Fibroblast of lung (primary cell): ENCODE data around the gene ADAM23. TPM values are rescaled to one million over a fixed set of nuclear protein-coding genes. Genes with fewer than 3 reads are reported as not detected.

Source experiments
- DNase-seq, 2 donors: peaks; one replicate each; pipeline versions ENCODE4 v3.0.0 to v3.0.0-alpha.2; 2010; ENCODE audit warnings: low read depth in 2 of 2
- H2AFZ ChIP-seq: 2 replicates; pipeline ENCODE4 v1.5.1; 2012; ENCODE audit warnings: low read length, control low read depth, inconsistent platforms
- H3K27ac ChIP-seq: 2 replicates; pipeline ENCODE4 v1.5.1; 2011; ENCODE audit warnings: low read length, control low read depth; ENCODE audit not compliant: insufficient read depth
- H3K27me3 ChIP-seq: 2 replicates; pipeline ENCODE4 v1.5.1; 2011; ENCODE audit warnings: mild to moderate bottlenecking, low read length; ENCODE audit not compliant: control insufficient read depth, insufficient read depth
- H3K36me3 ChIP-seq: 2 replicates; pipeline ENCODE4 v1.5.1; 2011; ENCODE audit warnings: low read length; ENCODE audit not compliant: control insufficient read depth, insufficient read depth
- H3K4me1 ChIP-seq: 2 replicates; pipeline ENCODE4 v1.5.1; 2011; ENCODE audit warnings: low read length; ENCODE audit not compliant: control insufficient read depth, insufficient read depth; ENCODE audit errors: extremely low read depth
- H3K4me2 ChIP-seq: 2 replicates; pipeline ENCODE4 v1.5.1; 2011; ENCODE audit warnings: low read length, control low read depth; ENCODE audit not compliant: insufficient read depth; ENCODE audit errors: extremely low read depth
- H3K4me3 ChIP-seq, 4 experiments: fragments of 200-600 bp in 1 of 4; sonication (generic) in 1 of 4; replicated peaks in 1 of 4; 2 replicates each; pipeline ENCODE4 v1.5.1; 2011 to 2016; ENCODE audit warnings: low read length in 4 of 4, low read depth in 3 of 4, mild to moderate bottlenecking in 3 of 4, control low read depth in 2 of 4, inconsistent platforms in 1 of 4, mixed read lengths in 1 of 4; ENCODE audit not compliant: insufficient read depth in 1 of 4; ENCODE audit errors: control extremely low read depth in 1 of 4
- H3K79me2 ChIP-seq: 2 replicates; pipeline ENCODE4 v1.5.1; 2012; ENCODE audit warnings: mild to moderate bottlenecking, low read length, inconsistent platforms; ENCODE audit not compliant: control insufficient read depth, insufficient read depth
- H3K9ac ChIP-seq: 2 replicates; pipeline ENCODE4 v1.5.1; 2011; ENCODE audit warnings: mild to moderate bottlenecking, low read length, control low read depth; ENCODE audit not compliant: insufficient read depth
- H3K9me3 ChIP-seq: 2 replicates; pipeline ENCODE4 v1.5.1; 2012; ENCODE audit warnings: low read depth, low read length; ENCODE audit not compliant: control insufficient read depth, insufficient read depth
- H4K20me1 ChIP-seq: 2 replicates; pipeline ENCODE4 v1.5.1; 2011; ENCODE audit warnings: low read length; ENCODE audit not compliant: control insufficient read depth, insufficient read depth; ENCODE audit errors: extremely low read depth
- CTCF ChIP-seq, 2 donors: IDR thresholded peaks in 1 of 2; conservative IDR thresholded peaks in 1 of 2; 1 replicate in 1 of 2; 2 replicates in 1 of 2; pipeline ENCODE4 v1.5.1; 2011 to 2012; ENCODE audit warnings: low read length in 2 of 2, control low read depth in 1 of 2, inconsistent platforms in 1 of 2, low read depth in 1 of 2, mild to moderate bottlenecking in 1 of 2
- EZH2 ChIP-seq: IDR thresholded peaks from 2 replicates; pipeline ENCODE4 v1.5.1; 2012; ENCODE audit warnings: low read length, control low read depth, mild to moderate bottlenecking; ENCODE audit errors: missing control alignments
- polyA plus RNA-seq, 2 donors: library from polyadenylated mRNA; depleted of rRNA in 1 of 2; stranded (reverse) in 1 of 2; unstranded in 1 of 2; fragments of >200 nt; gene quantifications; 2 replicates each; pipeline ENCODE4 v1.2.1, GENCODE V29; 2011 to 2012; ENCODE audit warnings: missing spikeins in 1 of 2
- total RNA-seq: library from RNA; depleted of rRNA; stranded (reverse); fragments of >200 nt; gene quantifications from 2 replicates; pipeline ENCODE4 v1.2.1, GENCODE V29; 2014

ADAM23 gene
- total and polyA plus RNA-seq, 2 donors (not counting 1 experiment from before 2014, with no cell fraction given): 2.3 to 2.7 TPM

- H3K4me2 ChIP-seq: no peak overlapping the region
Measured at GRCh38 chr2:206463685-206464084, 20.4 kb downstream of the ADAM23 start.

GRCh38 chr2:206464597-206464996 is 21.3 kb downstream of the ADAM23 start:
- no peak for DNase-seq
- H3K4me2 ChIP-seq: no peak overlapping the region
- H2AFZ ChIP-seq: no peak overlapping the region
- no peak overlapping the region for H3K4me3 ChIP-seq
- H3K27me3 ChIP-seq: no peaks in the 10 kb centered on the region
- H3K27ac ChIP-seq: no peak overlapping the region
- no peaks in the 10 kb centered on the region for H3K9me3 ChIP-seq
- H4K20me1 ChIP-seq: no peaks in the 10 kb centered on the region
- H3K36me3 ChIP-seq: no peaks in the 10 kb centered on the region
- no peak for TF ChIP-seq CTCF (conservative IDR thresholded peaks at IDR 0.05 in 1 of 2, IDR thresholded peaks at IDR 0.05 in 1 of 2; ENCODE audit: low read depth in 1 of 2, low read length in 2 of 2)
- TF ChIP-seq EZH2: no peak
- no peaks in the 10 kb centered on the region for H3K79me2 ChIP-seq
- no peaks in the 10 kb centered on the region for H3K4me1 ChIP-seq
- H3K9ac ChIP-seq: no peak overlapping the region

More at GRCh38 chr2:206463685-206464084, 20.4 kb downstream of the ADAM23 start:
- no peak for DNase-seq
- no peak for TF ChIP-seq EZH2
- TF ChIP-seq CTCF (conservative IDR thresholded peaks at IDR 0.05 in 1 of 2, IDR thresholded peaks at IDR 0.05 in 1 of 2; ENCODE audit: low read depth in 1 of 2, low read length in 2 of 2): no peak
- no peaks in the 10 kb centered on the region for H3K79me2 ChIP-seq
- no peak overlapping the region for H2AFZ ChIP-seq
- H3K4me1 ChIP-seq: no peaks in the 10 kb centered on the region
- no peaks in the 10 kb centered on the region for H3K36me3 ChIP-seq
- no peaks in the 10 kb centered on the region for H3K9me3 ChIP-seq
- no peak overlapping the region for H3K4me3 ChIP-seq
- H3K9ac ChIP-seq: no peak overlapping the region
- H3K27ac ChIP-seq: no peak overlapping the region
- H4K20me1 ChIP-seq: no peaks in the 10 kb centered on the region
- no peaks in the 10 kb centered on the region for H3K27me3 ChIP-seq

DNA sequence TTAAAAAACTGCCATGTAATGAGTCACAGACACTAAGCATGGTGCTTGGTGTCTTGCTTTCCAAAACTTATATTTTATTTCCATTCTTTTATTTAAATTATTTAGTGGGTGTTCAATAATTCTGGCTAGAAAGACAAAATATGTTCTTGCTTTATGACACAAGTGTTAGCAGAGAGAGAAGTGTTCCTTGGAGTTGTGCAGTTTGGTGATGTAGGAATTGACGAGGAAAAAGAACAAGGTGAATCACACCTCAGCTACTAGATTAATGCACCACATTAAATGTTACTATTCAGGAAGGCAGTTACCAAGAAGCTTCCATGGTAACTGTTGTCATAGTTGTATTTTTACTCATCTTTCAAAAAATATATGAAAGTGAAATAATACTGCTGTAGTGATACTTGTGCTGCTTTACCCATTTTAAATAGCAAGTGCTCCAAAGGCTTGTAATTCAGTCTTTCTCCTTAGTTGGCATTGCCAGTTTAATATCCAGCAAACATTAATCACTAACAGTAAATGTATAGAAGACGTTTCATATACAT is 28.3 kb downstream of the ADAM23 start:
- Histone ChIP-seq H3K27me3 (no peaks in the 10 kb centered on the region), H2AFZ (no peak overlapping the region), H3K4me2 (no peak overlapping the region), H4K20me1 (no peaks in the 10 kb centered on the region), H3K36me3 (no peaks in the 10 kb centered on the region), H3K4me3 (no peak overlapping the region), H3K79me2 (no peaks in the 10 kb centered on the region), H3K4me1 (no peaks in the 10 kb centered on the region), H3K9me3 (no peaks in the 10 kb centered on the region), H3K27ac (no peak overlapping the region), H3K9ac (no peak overlapping the region)
- TF ChIP-seq CTCF (conservative IDR thresholded peaks at IDR 0.05 in 1 of 2, IDR thresholded peaks at IDR 0.05 in 1 of 2; ENCODE audit: low read depth in 1 of 2, low read length in 2 of 2): no peak
- no peak for TF ChIP-seq EZH2
- DNase-seq: no peak
